ENCODE measurements around the gene RNASE11.
A peak's percentile ranks its signal among the peaks of the same experiment; 100 is the strongest.
"Not testable (repeated sequence)": the region's sequence is repeated elsewhere in the genome, so short reads cannot be mapped to it uniquely, and the experiment has no call there.

The RNASE11 gene

GRCh38 chr14:20614038-20614840, 26.4 kb upstream of the RNASE11 start:
- no peak for DNase-seq

- peak; percentile 88 to 91 for DNase-seq
These were observed 25.6 kb upstream of the RNASE11 start for GRCh38 chr14:20613094-20614037.

- DNase-seq, result peak; percentile 29 to 45
These were observed 24.6 kb upstream of the RNASE11 start for GRCh38 chr14:20612403-20612802.

- no peak for DNase-seq
These were observed 23.5 kb upstream of the RNASE11 start for GRCh38 chr14:20611277-20611676.

GRCh38 chr14:20610002-20610765, 22.4 kb upstream of the RNASE11 start:
- DNase-seq, result peak; percentile 60 to 67

- peak; percentile 84 to 90 for DNase-seq
These were observed 21.6 kb upstream of the RNASE11 start for GRCh38 chr14:20609215-20610001.

GRCh38 chr14:20608383-20609110, 20.7 kb upstream of the RNASE11 start:
- no peak for DNase-seq

GRCh38 chr14:20607617-20608016, 19.8 kb upstream of the RNASE11 start:
- no peak for DNase-seq

GRCh38 chr14:20606902-20607242, 19.1 kb upstream of the RNASE11 start:
- DNase-seq, result no peak

GRCh38 chr14:20606190-20606901, 18.5 kb upstream of the RNASE11 start:
- DNase-seq, result peak; percentile 56 to 70

GRCh38 chr14:20603813-20604690, 16.3 kb upstream of the RNASE11 start:
- no peak for DNase-seq

GRCh38 chr14:20602583-20602982, 14.8 kb upstream of the RNASE11 start:
- no peak for DNase-seq

GRCh38 chr14:20601522-20601921, 13.7 kb upstream of the RNASE11 start:
- no peak for DNase-seq

- DNase-seq, result no peak
These were observed 9.3 kb upstream of the RNASE11 start for GRCh38 chr14:20597108-20597507.

GRCh38 chr14:20595726-20596125, 7.9 kb upstream of the RNASE11 start:
- not testable (repeated sequence) for DNase-seq

- DNase-seq, result no peak
These were observed 4.8 kb upstream of the RNASE11 start for GRCh38 chr14:20592574-20592973.

GRCh38 chr14:20591235-20591634, 3.4 kb upstream of the RNASE11 start, which contains the start of gene RNASE12:
TSS of gene RNASE12 (minus strand) at chr14:20591376. CDS start at chr14:20590723, 653 bp downstream.
- DNase-seq, result no peak

- no peak for DNase-seq
These were observed 3.9 kb downstream of the RNASE11 start for GRCh38 chr14:20583908-20584307.

GRCh38 chr14:20583142-20583541, 4.7 kb downstream of the RNASE11 start:
- no peak for DNase-seq
